ENCODE data around the gene ZBED3.

The ZBED3 gene

DNA sequence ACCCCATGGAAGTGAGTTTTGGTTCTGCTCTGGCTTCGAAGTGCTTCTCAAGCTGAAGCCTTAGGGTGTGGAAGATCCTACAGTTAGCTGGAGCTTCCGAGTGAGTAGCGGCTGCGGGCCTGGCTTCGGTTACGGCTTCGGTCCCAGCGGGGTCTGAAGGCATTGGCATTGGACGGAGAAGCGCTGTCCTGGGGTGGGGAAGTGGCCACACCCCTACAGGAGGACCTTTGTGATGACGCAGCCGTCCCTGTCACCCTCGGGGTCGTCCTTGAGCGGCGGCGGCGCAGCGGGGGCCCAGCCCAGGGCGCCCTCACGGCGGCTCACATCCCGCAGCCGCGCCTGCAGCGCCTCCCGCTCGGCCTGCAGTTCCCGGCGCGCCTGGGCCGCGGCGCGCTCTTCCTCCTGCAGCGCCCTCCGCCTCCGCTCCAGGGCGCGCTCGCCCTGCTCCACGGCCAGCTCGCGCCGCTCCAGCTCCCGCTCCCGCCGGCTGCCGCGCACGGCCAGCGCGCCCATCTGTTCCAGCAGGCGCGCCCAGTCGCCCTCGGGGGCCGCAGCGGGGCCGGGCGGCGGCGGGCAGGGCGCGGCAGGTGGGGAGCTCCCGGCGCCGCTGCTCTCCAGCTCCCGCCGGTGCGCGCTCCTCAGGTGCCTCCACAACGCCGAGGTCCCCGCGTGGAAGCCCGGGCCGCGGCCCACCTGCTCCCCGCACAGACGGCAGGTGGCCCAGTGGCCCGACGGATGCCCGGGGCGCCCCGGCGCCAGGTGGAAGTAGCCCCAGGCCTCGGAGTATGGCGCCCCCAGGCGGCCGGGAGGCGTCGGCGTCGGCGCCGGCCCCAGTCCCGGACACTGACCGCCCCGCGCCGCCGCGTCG is 9.9 kb downstream of the ZBED3 start:
- peak; percentile 21 for DNase-seq (ENCODE audit: low read depth)

DNA sequence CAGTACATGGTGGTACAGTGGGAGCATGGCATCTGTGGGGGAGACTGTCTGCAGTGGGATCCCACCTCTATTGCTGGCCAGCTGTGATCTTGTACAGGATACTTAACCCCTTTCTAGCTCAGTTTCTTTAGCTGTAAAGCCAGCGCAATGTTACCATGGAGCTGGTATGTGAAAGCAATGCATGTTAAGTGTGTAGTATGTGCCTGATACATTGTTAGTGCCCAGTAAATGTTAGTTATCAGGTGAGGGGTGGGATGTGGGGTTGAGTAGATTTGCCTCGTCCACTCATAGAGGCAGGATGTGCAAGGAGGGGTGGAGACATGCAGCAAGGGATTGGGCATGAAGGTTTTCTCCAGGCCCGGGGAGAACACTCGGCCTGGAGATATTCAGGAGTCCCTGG is 12.3 kb downstream of the ZBED3 start:
- DNase-seq (ENCODE audit: low read depth), result no peak

DNA sequence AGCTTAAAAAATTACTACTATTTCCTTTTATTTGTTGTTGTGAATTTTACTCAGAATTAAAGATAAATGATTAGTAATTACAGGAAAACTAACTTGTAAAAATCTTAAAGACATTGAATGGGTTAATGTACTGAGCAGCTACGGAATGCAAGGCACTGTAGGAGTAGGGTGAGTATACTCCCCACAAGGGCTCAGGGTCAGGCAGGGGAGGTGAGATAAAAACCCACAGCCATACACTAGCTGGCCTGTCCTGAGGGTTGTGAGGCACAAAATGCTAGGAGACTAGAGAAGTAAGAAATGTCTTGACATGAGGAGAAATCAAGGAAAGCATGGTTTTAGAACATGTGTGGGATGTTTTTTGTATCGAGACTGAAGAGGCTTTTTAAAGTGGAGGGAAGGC is 13.4 kb downstream of the ZBED3 start:
- DNase-seq (ENCODE audit: low read depth), result no peak

DNA sequence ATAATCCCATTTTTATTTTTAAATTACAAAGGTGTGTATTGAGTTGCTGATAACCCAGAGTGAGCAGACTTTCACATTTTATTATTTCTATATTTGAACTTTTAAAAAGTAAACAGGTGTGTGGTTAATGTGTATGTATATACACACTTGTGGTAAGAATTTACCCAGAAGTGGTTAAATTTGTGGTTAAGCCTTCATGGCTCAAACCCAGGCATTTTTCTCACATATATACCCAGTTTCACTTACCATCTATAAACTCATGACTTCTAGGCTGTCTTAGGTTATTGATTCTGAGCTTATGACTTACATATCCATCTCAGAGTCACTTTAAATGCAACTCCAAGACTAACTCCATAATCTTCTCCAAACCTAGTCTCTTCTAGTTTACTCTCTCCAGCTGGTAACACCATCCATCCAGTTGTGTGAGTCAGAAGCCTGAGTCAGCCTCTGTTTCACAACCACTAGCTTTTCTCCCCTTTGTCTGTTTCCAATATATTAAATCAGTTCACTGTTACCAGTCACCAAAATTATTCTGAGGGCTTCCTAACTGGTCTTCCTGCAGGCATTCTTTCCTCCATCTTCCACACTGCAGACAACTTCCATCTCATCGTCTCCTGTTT is 20.2 kb downstream of the ZBED3 start:
- no peak for DNase-seq (ENCODE audit: low read depth)

DNA sequence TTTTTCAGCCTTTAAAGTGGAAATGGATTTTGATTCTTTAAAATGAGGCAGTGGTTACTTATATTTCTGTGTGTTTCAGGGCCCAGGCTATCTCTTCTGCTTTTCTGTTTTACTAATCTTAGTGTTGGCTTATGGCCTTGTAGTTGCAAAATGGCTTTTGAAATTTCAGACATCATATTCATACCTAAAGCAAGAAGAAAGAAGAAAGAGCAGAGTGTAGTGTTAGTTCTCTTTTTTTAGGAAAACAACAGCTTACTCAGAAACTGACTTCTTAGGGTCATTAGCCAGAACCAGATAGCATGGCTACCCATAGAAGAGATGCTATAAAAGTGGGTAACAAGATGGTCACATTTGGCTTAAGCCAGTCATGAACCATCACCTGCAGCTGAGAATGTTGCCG is 20.9 kb downstream of the ZBED3 start:
- no peak for DNase-seq (ENCODE audit: low read depth)

DNA sequence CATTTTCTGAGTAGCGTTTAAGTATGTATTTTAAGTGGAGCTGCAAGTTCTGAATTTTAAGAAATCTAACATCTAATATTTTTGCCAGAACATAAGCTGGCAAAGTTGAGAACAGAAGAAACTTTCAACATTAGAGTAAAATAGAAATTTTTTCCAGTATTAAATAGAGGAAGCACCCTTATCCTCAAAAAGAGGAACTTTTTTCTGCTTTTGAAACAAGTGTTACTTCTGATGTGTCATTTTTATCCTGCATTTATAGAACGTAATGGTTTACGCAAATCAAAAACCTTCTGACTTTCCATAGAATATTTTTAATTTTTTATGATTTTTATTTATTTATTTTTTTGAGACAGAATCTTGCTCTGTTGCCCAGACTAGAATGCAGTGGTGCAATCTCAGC is 21.8 kb downstream of the ZBED3 start:
- no peak for DNase-seq (ENCODE audit: low read depth)

DNA sequence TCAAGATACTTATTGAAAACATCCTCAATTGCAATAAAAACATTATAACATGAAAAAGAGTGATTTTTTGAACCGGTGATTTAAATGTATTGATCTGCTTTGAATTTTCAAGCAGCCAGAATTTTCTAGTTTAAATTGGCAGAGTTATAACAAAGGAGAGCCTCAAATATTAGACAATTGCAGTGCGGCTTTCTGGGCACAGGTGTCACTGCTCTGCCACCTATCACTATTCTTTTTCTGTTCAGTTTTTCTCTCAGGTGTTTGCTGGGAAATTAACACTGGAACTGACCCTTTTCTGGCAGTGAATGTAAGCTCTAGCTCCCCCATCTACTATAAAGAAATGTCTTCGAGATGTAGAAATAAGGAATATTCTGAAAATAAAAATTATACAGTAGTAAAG is 23.0 kb downstream of the ZBED3 start:
- no peak for DNase-seq (ENCODE audit: low read depth)

DNA sequence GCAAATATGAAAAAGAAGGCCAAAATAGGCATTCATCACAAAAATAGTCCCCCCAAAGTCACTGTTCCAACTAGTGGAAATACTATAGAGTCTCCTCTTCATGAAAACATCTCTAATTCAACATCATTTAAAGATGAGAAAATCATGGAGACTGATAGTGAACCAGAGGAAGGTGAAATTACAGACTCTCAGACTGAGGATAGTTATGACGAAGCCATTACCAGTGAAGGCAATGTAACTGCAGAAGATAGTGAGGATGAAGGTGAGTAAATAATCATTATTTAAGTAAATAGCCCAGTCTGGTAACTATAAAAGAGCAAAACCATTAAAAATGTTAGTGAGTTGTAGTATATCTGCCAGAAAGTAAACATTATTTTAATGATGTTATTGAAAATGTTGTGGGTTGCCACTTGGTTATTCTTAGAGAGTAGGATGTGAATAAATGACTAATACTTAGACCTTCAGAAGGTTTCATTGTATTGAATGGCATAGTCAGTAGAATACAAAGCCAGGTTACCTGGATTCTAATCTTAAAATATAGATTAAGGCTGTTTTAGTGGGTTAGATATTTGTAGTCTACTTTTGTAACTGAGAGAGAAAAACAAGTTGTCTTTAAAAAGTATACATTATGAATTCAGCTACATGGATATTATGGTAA is 40.5 kb downstream of the ZBED3 start:
- no peak for DNase-seq (ENCODE audit: low read depth)

DNA sequence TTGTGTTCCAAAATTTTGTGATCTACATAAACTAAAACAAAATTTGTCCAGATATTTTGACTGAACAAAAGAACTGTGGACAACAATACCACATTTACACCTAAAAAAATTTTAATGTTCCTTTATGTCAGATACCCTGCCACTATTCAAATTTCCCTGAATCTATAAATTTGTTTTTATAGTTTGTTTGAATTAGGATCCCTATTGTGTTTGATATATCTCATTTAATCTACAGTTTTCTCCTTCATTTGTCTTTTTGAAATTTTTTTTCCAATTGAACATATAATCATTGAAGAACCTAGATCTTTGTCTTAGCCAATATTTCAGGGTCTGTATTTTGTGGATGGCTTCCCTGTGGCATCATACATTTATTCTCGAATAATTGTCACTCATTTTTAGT is 51.1 kb downstream of the ZBED3 start:
- no peak for DNase-seq (ENCODE audit: low read depth)

DNA sequence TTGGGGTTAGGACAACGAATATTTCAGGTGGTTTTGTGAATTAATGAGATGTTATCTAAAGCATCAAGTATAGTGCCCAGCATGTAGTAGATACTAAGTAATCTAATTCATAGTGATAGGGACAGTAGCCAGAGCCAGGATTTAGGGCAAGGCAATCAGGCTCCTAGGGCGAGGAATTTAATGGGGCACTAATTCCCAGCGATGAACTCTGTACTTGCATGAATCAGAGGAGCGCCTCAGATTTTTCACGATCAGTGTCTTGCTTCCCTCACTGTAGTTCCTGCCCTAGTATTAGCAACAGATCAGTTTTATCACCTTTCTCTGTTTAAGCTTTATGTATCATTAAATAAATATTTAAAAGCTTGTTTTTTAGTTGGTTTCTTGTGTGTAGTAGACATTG is 53.7 kb downstream of the ZBED3 start:
- no peak for DNase-seq (ENCODE audit: low read depth)

DNA sequence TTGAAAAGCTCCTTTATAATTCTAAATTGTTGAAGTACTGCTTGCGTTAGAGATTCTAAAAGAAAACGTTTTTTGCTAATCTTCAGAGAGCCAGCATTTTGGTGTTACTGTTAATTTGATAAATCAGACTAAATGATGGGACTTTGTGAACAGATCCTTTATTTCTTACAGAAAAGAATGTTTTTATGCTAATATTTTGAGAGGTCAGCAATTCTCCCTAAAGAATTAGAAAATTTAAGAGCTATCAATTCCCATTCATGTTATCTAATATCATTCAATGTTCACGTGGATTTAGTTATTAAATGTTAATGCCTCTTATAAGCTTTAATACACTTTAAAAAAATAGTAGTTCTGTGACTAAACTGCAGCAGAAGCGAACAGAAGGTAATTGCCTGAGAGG is 54.5 kb downstream of the ZBED3 start:
- no peak for DNase-seq (ENCODE audit: low read depth)

DNA sequence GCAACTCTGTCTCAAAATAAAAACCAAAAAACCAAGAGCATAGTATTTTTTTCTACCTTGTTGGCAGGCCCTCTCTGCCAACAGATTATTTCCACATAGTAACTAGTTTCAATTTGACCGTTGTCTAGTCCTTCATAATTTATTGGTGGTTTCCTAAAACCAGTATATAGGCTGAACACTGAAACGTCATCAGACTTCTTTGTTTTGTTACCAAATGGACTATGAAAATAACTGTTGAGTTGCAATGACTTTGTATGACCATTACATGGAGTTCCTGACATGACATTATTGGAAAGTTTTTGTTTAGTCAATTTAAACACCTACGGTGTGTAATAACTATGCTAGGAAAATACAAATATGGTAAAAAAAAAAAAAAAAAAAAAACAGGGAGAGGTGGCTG is 55.2 kb downstream of the ZBED3 start:
- DNase-seq (ENCODE audit: low read depth), result no peak

DNA sequence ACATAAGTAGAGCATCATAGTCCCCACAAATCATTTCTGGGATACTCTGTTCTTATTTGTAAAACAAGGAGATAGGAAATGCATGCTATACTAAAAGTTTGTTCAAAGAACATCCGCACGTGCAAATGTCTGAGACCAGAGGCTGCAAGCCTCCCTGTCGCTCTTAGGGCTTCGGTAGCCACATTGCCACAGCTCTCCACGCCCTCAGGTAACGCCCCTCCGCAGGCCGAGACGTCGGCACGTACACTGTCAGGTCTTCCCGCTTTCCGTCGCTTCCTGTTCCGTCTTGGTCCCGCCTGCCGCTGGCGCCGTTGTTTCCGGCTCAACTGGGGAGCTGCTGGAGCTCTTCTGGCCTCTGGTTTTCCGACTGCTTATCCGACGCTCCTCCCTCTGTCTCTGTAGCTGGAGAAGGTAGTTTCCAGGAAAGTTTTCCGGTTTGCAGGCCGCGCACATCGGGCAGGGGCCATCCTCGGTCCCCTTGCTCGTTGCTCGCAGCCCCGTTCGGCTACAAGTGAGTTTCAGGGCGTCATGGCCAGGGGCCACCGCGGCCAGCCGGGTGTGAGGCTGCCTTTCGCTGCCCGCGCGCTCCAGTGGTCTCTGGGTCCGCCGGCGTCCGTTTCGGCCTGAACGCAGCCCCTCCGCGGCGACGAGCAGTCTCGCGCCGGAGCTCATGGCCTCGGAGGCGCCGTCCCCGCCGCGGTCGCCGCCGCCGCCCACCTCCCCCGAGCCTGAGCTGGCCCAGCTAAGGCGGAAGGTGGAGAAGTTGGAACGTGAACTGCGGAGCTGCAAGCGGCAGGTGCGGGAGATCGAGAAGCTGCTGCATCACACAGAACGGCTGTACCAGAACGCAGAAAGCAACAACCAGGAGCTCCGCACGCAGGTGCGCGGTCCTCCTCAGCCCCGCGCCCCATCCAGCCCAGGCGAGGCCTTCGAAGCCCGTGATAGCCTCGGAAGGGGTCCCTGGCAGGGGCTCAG is 56.7 kb downstream of the ZBED3 start, which contains the start of gene AGGF1:
Gene AGGF1, plus strand, starts transcription at position 308 of the 975 bp plus-strand sequence. Its CDS starts 363 bp downstream, at position 671.
- peak; percentile 80 for DNase-seq (ENCODE audit: low read depth)

DNA sequence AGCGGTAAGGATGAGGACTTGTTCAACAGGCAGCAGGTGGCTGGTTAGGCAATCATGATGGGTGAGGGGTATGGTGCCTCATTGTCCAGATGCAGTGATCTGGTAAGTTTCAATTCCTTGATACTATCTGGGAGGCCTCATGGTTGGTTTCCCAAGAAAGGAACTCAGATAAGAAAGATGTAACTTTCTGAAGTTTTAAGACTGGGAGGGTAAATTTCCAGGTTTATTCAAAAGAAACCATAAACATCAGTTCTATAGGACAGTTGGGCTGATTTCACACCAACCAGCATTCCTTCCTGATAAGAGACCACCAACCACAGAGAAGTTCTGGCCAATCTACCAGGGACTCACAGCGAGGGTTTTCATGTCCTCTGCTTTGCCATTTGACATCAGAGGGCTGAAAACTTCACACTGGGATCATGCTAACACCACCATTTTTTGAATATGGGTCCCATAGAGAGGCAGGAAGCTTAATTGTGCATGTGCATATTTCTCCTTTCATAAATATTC is 57.7 kb downstream of the ZBED3 start:
- no peak for DNase-seq (ENCODE audit: low read depth)

DNA sequence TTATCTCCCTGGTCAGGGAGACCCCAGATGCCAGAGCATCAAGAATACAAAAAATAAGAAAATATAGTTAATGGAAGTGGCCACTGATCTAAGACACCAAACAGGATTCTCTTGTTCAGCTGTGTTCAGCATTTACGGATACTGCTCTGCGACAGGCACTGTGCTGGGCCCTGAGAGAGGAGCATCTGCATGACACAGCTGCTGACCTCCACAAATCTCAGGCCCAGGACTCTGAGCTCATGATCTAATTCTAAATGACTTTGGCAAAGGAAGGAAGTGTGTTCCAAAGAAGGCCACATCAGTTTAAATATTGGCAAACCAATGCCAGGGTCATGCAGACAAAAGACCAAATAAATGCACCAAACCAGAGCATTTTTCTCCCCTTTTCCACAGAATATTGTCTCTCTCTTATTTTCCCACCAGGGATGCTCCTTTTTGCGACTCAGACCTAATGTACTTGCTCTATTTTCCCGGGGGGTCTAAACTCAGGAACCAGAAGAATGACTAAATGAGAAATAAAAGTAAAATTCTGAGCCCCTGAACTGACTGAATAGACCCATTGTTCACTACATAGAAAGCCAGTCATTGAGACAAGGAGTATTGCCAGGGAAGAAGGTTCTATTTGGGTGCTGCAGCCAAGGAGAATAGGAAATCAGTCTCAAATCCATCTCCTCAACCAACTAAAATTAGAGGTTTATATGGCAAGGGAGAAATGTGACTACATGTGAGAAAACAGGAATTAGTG is 58.3 kb downstream of the ZBED3 start:
- no peak for DNase-seq (ENCODE audit: low read depth)

DNA sequence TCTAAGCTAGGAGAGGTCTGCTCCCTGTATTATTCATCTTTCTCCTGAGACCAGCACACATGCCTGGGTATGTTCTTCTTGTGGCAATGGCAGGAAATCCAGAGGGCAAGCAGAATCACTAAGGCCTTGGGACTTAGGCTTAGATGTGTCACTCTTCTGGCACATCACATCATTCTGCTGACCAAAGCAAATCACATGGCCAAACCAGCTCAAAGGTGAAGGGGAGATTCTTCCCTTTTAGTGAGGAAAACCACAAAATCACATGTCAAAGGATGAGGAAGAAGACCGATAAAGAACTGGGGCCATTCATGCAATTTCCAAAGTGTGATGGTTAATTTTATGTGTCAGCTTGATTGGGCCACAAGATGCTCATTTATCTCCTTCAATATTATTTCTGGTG is 62.6 kb downstream of the ZBED3 start:
- DNase-seq (ENCODE audit: low read depth), result no peak

DNA sequence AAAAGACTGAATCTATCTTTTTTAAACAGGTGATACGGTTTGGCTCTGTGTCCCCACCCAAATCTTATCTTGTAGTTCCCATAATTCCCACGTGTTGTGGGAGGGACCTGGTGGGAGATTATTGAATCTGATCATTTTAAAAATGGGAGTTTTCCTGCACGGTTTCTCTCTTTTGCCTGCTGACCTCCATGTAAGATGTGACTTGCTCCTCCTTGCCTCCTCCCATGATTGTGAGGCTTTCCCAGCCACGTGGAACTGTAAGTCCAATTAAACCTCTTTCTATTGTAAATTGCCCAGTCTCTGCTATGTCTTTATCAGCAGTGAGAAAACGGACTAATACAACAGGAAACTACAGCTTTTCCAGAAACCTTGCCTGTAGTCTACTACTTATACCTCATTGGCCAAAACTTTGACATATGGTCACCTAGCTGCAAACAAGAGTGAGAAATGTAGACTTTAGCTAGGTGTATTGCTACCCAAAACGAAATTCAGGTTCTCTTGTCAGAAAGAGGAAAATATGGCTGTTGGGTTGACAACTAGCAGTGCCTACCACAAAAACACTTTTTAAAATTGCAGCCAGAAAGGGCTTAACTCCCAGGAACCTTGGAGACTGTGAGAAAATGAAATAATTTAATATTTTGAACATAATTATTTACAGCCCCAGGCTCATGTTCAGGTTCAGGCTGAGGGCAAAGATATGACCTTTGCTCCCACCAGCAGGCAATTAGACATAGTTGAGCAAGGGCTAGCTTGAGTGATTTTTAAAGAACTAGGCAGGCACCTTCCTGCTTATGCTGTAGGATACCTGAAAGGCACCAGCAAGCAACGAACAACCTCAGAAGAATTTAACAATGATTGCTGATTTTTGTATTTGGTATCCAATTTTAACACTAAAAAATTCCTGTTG is 64.3 kb downstream of the ZBED3 start:
- no peak for DNase-seq (ENCODE audit: low read depth)

Data from stimulated activated CD8-positive, alpha-beta memory T cell treated with anti-CD3 and anti-CD28 coated beads, Interleukin-7, amount 100 ng/mL, for 24 hours (primary cell).